Pons (tissue), 1 donor: ENCODE measurements around the gene FGFR1OP2.

Experiments
- DNase-seq: peaks from one replicate; pipeline ENCODE4 v3.0.0-alpha.2; 2016; ENCODE audit warnings: low spot score

Gene FGFR1OP2

GRCh38 chr12:27003421-27004381, 65.4 kb downstream of the FGFR1OP2 start:
- no peak for DNase-seq

- no peak for DNase-seq
Measured at GRCh38 chr12:27005495-27005894, 67.2 kb downstream of the FGFR1OP2 start.

GRCh38 chr12:27006797-27007467, 68.7 kb downstream of the FGFR1OP2 start:
- DNase-seq: no peak

- no peak for DNase-seq
Measured at GRCh38 chr12:27008081-27008480, 69.8 kb downstream of the FGFR1OP2 start.

GRCh38 chr12:27009881-27010301, 71.6 kb downstream of the FGFR1OP2 start:
- DNase-seq: no peak

GRCh38 chr12:27012239-27012981, 74.1 kb downstream of the FGFR1OP2 start:
- peak; percentile 57 for DNase-seq

GRCh38 chr12:27012982-27013255, 74.6 kb downstream of the FGFR1OP2 start:
- DNase-seq: no peak

GRCh38 chr12:27013611-27014084, 75.4 kb downstream of the FGFR1OP2 start:
- peak; percentile 49 for DNase-seq

- peak; percentile 88 for DNase-seq
Measured at GRCh38 chr12:27014085-27014858, 76.0 kb downstream of the FGFR1OP2 start, which contains the start of gene TM7SF3. Gene TM7SF3 (minus strand): TSS chr12:27014384. CDS start chr12:27014168, 216 bp downstream.

- peak; percentile 55 for DNase-seq
Measured at GRCh38 chr12:27014859-27015729, 76.8 kb downstream of the FGFR1OP2 start.

- DNase-seq: no peak
Measured at GRCh38 chr12:27015730-27016076, 77.4 kb downstream of the FGFR1OP2 start.
